ENCODE data around the gene AVPR2. TPM values are rescaled to one million over a fixed set of nuclear protein-coding genes. Genes with fewer than 3 reads are reported as not detected.

AVPR2 gene
- total RNA-seq, 1 experiment from 2014 or later = not detected

GRCh38 chrX:153887385-153887784 is 17.1 kb upstream of the AVPR2 start:
- Histone ChIP-seq H3K36me3 (ENCODE audit: control insufficient read depth in 1 of 2, insufficient read depth in 2 of 2, low read length in 2 of 2) (no peaks in the 10 kb centered on the region), H3K79me2 (ENCODE audit: insufficient read depth, low read length) (no peaks in the 10 kb centered on the region), H3K4me3 (replicated peaks in 1 of 2; ENCODE audit: low read depth in 1 of 2, low read length in 2 of 2) (no peak overlapping the region), H3K27ac (ENCODE audit: low read depth, low read length) (no peak overlapping the region), H3K9me2 (ENCODE audit: insufficient read depth) (no peaks in the 10 kb centered on the region), H3K27me3 (ENCODE audit: insufficient read depth, low read length) (no peaks in the 10 kb centered on the region), H3K9ac (ENCODE audit: low read length) (no peak overlapping the region), H3K4me2 (ENCODE audit: low read length) (no peak overlapping the region), H3K9me3 (ENCODE audit: control insufficient read depth in 1 of 2, insufficient read depth in 1 of 2, low read depth in 1 of 2, low read length in 2 of 2) (no peaks in the 10 kb centered on the region), H4K20me1 (ENCODE audit: insufficient read depth) (no peaks in the 10 kb centered on the region), H3K4me1 (ENCODE audit: control insufficient read depth in 1 of 2, insufficient read depth in 2 of 2, low read length in 2 of 2) (peaks cover 9 to 22% of the 10 kb centered on the region in 2 experiments), H2AFZ (ENCODE audit: low read depth, low read length, poor library complexity, severe bottlenecking) (no peak overlapping the region)
- RAD21 ChIA-PET (ENCODE audit: low non-redundant PET in 1 of 2, low total read pairs in 2 of 2, uncharacterized antibody in 2 of 2, unreplicated experiment in 2 of 2) = no interaction called here
- no peak for ATAC-seq
- intact Hi-C loops (cut with micrococcal nuclease) = no loop called here
- POLR2A ChIA-PET = no interaction called here
- TF ChIP-seq, protein P1, sequence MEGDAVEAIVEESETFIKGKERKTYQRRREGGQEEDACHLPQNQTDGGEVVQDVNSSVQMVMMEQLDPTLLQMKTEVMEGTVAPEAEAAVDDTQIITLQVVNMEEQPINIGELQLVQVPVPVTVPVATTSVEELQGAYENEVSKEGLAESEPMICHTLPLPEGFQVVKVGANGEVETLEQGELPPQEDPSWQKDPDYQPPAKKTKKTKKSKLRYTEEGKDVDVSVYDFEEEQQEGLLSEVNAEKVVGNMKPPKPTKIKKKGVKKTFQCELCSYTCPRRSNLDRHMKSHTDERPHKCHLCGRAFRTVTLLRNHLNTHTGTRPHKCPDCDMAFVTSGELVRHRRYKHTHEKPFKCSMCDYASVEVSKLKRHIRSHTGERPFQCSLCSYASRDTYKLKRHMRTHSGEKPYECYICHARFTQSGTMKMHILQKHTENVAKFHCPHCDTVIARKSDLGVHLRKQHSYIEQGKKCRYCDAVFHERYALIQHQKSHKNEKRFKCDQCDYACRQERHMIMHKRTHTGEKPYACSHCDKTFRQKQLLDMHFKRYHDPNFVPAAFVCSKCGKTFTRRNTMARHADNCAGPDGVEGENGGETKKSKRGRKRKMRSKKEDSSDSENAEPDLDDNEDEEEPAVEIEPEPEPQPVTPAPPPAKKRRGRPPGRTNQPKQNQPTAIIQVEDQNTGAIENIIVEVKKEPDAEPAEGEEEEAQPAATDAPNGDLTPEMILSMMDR (IDR thresholded peaks at IDR 0.05 in 2 of 3, conservative IDR thresholded peaks at IDR 0.05 in 1 of 3; ENCODE audit: borderline replicate concordance in 1 of 3, insufficient read depth in 1 of 3, low read depth in 2 of 3, low read length in 2 of 3) = no peak
- TF ChIP-seq SIN3A (IDR thresholded peaks at IDR 0.05; ENCODE audit: low read depth) (no peak), CBX3 (IDR thresholded peaks at IDR 0.05; ENCODE audit: low read depth) (no peak), EZH2phosphoT487 (IDR thresholded peaks at IDR 0.05; ENCODE audit: borderline replicate concordance) (no peak), ZNF274 (IDR thresholded peaks at IDR 0.05; ENCODE audit: low read depth, low read length) (no peak), CEBPB (IDR thresholded peaks at IDR 0.05; ENCODE audit: low read depth) (no peak), FOSL1 (IDR thresholded peaks at IDR 0.05; ENCODE audit: low read depth) (no peak), SRF (IDR thresholded peaks at IDR 0.05; ENCODE audit: low read depth) (no peak), RAD21 (IDR thresholded peaks at IDR 0.05; ENCODE audit: low read depth) (no peak), SP1 (IDR thresholded peaks at IDR 0.05; ENCODE audit: low read depth) (no peak), ZBTB33 (IDR thresholded peaks at IDR 0.05; ENCODE audit: extremely low read depth, insufficient replicate concordance, low read length) (no peak), EZH2 (IDR thresholded peaks at IDR 0.05) (no peak), TCF7L2 (IDR thresholded peaks at IDR 0.05; ENCODE audit: borderline replicate concordance, extremely low read depth, insufficient read depth, insufficient read length) (no peak), ZFX (IDR thresholded peaks at IDR 0.05) (no peak), POLR2A (IDR thresholded peaks at IDR 0.05; ENCODE audit: borderline replicate concordance, extremely low read depth, insufficient read depth, insufficient read length) (no peak), POLR2AphosphoS5 (IDR thresholded peaks at IDR 0.05; ENCODE audit: low read depth, low read length) (no peak), JUND (IDR thresholded peaks at IDR 0.05) (no peak), MAX (IDR thresholded peaks at IDR 0.05) (no peak), YY1 (IDR thresholded peaks at IDR 0.05; ENCODE audit: extremely low read depth, insufficient replicate concordance, low read depth, low read length) (no peak)
- TF ChIP-seq, protein P2, sequence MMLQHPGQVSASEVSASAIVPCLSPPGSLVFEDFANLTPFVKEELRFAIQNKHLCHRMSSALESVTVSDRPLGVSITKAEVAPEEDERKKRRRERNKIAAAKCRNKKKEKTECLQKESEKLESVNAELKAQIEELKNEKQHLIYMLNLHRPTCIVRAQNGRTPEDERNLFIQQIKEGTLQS (IDR thresholded peaks at IDR 0.05) = no peak
- no peak for DNase-seq (ENCODE audit: low read depth, low spot score)
- BruUV-seq (replicated peaks) = no TSS peak
- CTCF ChIA-PET = no interaction called here

All from HCT116 (cell line).